Neuronal stem cell (in vitro differentiated cells): Measurements from ENCODE around the gene NR2E1.

ENCODE experiments used
- DNase-seq: peaks from one replicate; pipeline ENCODE4 v3.0.0-alpha.2; 2013; ENCODE audit warnings: low spot score
- H2AFZ ChIP-seq: one replicate; pipeline ENCODE4 v1.6.1; 2013; ENCODE audit warnings: mild to moderate bottlenecking, low read length, inconsistent platforms
- H2AK5ac ChIP-seq: 2 replicates; pipeline ENCODE4 v1.6.1; 2013; ENCODE audit warnings: low read depth, mild to moderate bottlenecking, inconsistent platforms, low read length, moderate library complexity, mixed read lengths
- H2BK120ac ChIP-seq: 2 replicates; pipeline ENCODE4 v1.6.1; 2013; ENCODE audit warnings: low read depth, mild to moderate bottlenecking, inconsistent platforms, low read length, moderate library complexity, mixed read lengths
- H2BK12ac ChIP-seq: one replicate; pipeline ENCODE4 v1.6.1; 2013; ENCODE audit warnings: low read length, inconsistent platforms
- H2BK15ac ChIP-seq: 2 replicates; pipeline ENCODE4 v1.6.1; 2013; ENCODE audit warnings: mild to moderate bottlenecking, low read length, inconsistent platforms, mixed read lengths
- H2BK5ac ChIP-seq: one replicate; pipeline ENCODE4 v1.6.1; 2013; ENCODE audit warnings: inconsistent platforms, mild to moderate bottlenecking, low read length, moderate library complexity
- H3K14ac ChIP-seq: one replicate; pipeline ENCODE4 v1.6.1; 2013; ENCODE audit warnings: low read length, inconsistent platforms
- H3K18ac ChIP-seq: 2 replicates; pipeline ENCODE4 v1.6.1; 2013; ENCODE audit warnings: low read length, inconsistent platforms
- H3K23ac ChIP-seq: 2 replicates; pipeline ENCODE4 v1.6.1; 2013; ENCODE audit warnings: low read depth, mild to moderate bottlenecking, mixed read lengths, low read length, inconsistent platforms; ENCODE audit not compliant: poor library complexity
- H3K27ac ChIP-seq: replicated peaks from 3 replicates; pipeline ENCODE4 v1.5.1; 2013; ENCODE audit warnings: low read length, inconsistent platforms
- H3K27me3 ChIP-seq, 3 experiments: 2 replicates each; pipeline ENCODE4 v1.6.1; 2013; ENCODE audit warnings: low read length in 3 of 3, mild to moderate bottlenecking in 2 of 3, inconsistent platforms in 1 of 3, low read depth in 1 of 3, mixed read lengths in 1 of 3, moderate library complexity in 1 of 3; ENCODE audit not compliant: control insufficient read depth in 3 of 3, insufficient read depth in 3 of 3
- H3K36me3 ChIP-seq, 2 donors: replicated peaks in 1 of 2; 2 replicates each; pipeline ENCODE4 v1.6.1; 2013; ENCODE audit warnings: low read length in 2 of 2; ENCODE audit not compliant: control insufficient read depth in 2 of 2, insufficient read depth in 2 of 2
- H3K4ac ChIP-seq: 2 replicates; pipeline ENCODE4 v1.6.1; 2013; ENCODE audit warnings: inconsistent platforms, mild to moderate bottlenecking, low read length, moderate library complexity
- H3K4me1 ChIP-seq, 2 donors: 1 replicate in 1 of 2; 2 replicates in 1 of 2; pipeline ENCODE4 v1.6.1; 2013; ENCODE audit warnings: low read length in 2 of 2, low read depth in 1 of 2; ENCODE audit not compliant: control insufficient read depth in 2 of 2, insufficient read depth in 1 of 2
- H3K4me2 ChIP-seq: one replicate; pipeline ENCODE4 v1.6.1; 2013; ENCODE audit warnings: mild to moderate bottlenecking, low read length, inconsistent platforms; ENCODE audit not compliant: insufficient read depth, poor library complexity, severe bottlenecking
- H3K4me3 ChIP-seq, 2 donors: 2 replicates each; pipeline ENCODE4 v1.5.1; 2013; ENCODE audit warnings: low read length in 2 of 2, mild to moderate bottlenecking in 2 of 2, inconsistent platforms in 1 of 2, moderate library complexity in 1 of 2
- H3K79me1 ChIP-seq: one replicate; pipeline ENCODE4 v1.6.1; 2013; ENCODE audit warnings: low read depth, mild to moderate bottlenecking, inconsistent platforms, low read length, moderate library complexity
- H3K9ac ChIP-seq: one replicate; pipeline ENCODE4 v1.6.1; 2013; ENCODE audit warnings: mild to moderate bottlenecking, low read depth, low read length, inconsistent platforms; ENCODE audit not compliant: poor library complexity
- H3K9me3 ChIP-seq, 2 donors: replicated peaks in 1 of 2; 2 replicates each; pipeline versions ENCODE3 to v1.6.1; 2013; ENCODE audit warnings: low read length in 2 of 2, mild to moderate bottlenecking in 2 of 2, inconsistent platforms in 1 of 2, low read depth in 1 of 2, mixed read lengths in 1 of 2, moderate library complexity in 1 of 2; ENCODE audit not compliant: control insufficient read depth in 2 of 2, insufficient read depth in 1 of 2
- H4K8ac ChIP-seq: one replicate; pipeline ENCODE4 v1.6.1; 2013; ENCODE audit warnings: low read depth, mild to moderate bottlenecking, inconsistent platforms, low read length, moderate library complexity
- H4K91ac ChIP-seq: one replicate; pipeline ENCODE4 v1.6.1; 2013; ENCODE audit warnings: low read length, low read depth, mild to moderate bottlenecking, inconsistent platforms; ENCODE audit not compliant: poor library complexity
- WGBS, 2 donors: extraction: QIAGEN DNeasy Blood & Tissue Kit; methylation state at CpG; one replicate each; pipeline ENCODE4 v1.1.7; 2013; ENCODE audit warnings: missing lambda C conversion rate in 2 of 2, mixed read lengths in 1 of 2; ENCODE audit not compliant: insufficient read length in 2 of 2, insufficient replicate concordance in 1 of 2; ENCODE audit errors: extremely low coverage in 2 of 2; 5-methylcytosine and 5-hydroxymethylcytosine counted together

NR2E1 gene

GRCh38 chr6:108164543-108164814, 1.3 kb upstream of the NR2E1 start:
- H3K4me3 ChIP-seq: peak overlapping the region in 1 of 2 donors; percentile 69

GRCh38 chr6:108164815-108165706, 761 bp upstream of the NR2E1 start:
- Histone ChIP-seq H2AFZ (peak overlapping the region; percentile 87), H3K14ac (no peak overlapping the region), H3K79me1 (no peaks in the 10 kb centered on the region), H2BK5ac (no peak overlapping the region), H3K23ac (peak overlapping the region; percentile 86), H3K4me2 (peak overlapping the region; percentile 55), H3K4me3 (peak overlapping the region in 1 of 2 donors; percentile 69), H2BK120ac (no peak overlapping the region), H2BK12ac (no peak overlapping the region), H3K9ac (no peak overlapping the region), H3K9me3 (no peaks in the 10 kb centered on the region), H3K27ac (no peak overlapping the region), H3K27me3 (peaks cover 56 to 100% (median 90%) of the 10 kb centered on the region in 3 experiments), H4K8ac (no peak overlapping the region), H3K18ac (peak overlapping the region; percentile 89), H3K4me1 (peaks cover 34 to 48% of the 10 kb centered on the region in 2 donors), H3K36me3 (no peaks in the 10 kb centered on the region), H2BK15ac (peak overlapping the region; percentile 50), H2AK5ac (peak overlapping the region; percentile 40), H3K4ac (no peak overlapping the region), H4K91ac (no peak overlapping the region)
- DNase-seq: peak; percentile 49
- no CpG with 5 or more reads among the region's 69 CpGs for WGBS, 2 donors

More at GRCh38 chr6:108164543-108164814, 1.3 kb upstream of the NR2E1 start:
- Histone ChIP-seq H3K4ac (no peak overlapping the region), H2AK5ac (peak overlapping the region; percentile 83), H3K4me2 (peak overlapping the region; percentile 55), H3K14ac (no peak overlapping the region), H3K18ac (peak overlapping the region; percentile 89), H2BK5ac (peak overlapping the region; percentile 27), H2BK120ac (no peak overlapping the region), H2BK12ac (no peak overlapping the region), H3K27me3 (peaks cover 55 to 100% (median 87%) of the 10 kb centered on the region in 3 experiments), H3K36me3 (no peaks in the 10 kb centered on the region), H4K8ac (no peak overlapping the region), H4K91ac (no peak overlapping the region), H2AFZ (peak overlapping the region; percentile 87), H3K79me1 (no peaks in the 10 kb centered on the region), H3K23ac (peak overlapping the region; percentile 86), H3K27ac (no peak overlapping the region), H3K4me1 (peaks cover 34 to 47% of the 10 kb centered on the region in 2 donors), H3K9me3 (no peaks in the 10 kb centered on the region), H3K9ac (no peak overlapping the region), H2BK15ac (peak overlapping the region; percentile 50)
- no CpG with 5 or more reads among the region's 17 CpGs for WGBS, 2 donors
- DNase-seq: no peak

GRCh38 chr6:108166664-108167448, 1.0 kb downstream of the NR2E1 start:
- Histone ChIP-seq H4K8ac (no peak overlapping the region), H3K27ac (no peak overlapping the region), H2AFZ (peak overlapping the region; percentile 87), H3K9ac (peak overlapping the region; percentile 75), H3K14ac (no peak overlapping the region), H4K91ac (no peak overlapping the region), H3K4me1 (peaks cover 34 to 50% of the 10 kb centered on the region in 2 donors), H3K23ac (peak overlapping the region; percentile 70), H2BK15ac (peak overlapping the region; percentile 64), H2BK5ac (peak overlapping the region; percentile 89), H3K9me3 (no peaks in the 10 kb centered on the region), H2BK12ac (peak overlapping the region; percentile 95), H3K4me3 (peak overlapping the region; percentile 37 to 63), H2BK120ac (peak overlapping the region; percentile 53), H3K36me3 (no peaks in the 10 kb centered on the region), H3K27me3 (peaks cover 57 to 100% (median 100%) of the 10 kb centered on the region in 3 experiments), H3K18ac (peak overlapping the region; percentile 98), H3K4me2 (peak overlapping the region; percentile 55), H2AK5ac (peak overlapping the region; percentile 36), H3K4ac (no peak overlapping the region), H3K79me1 (no peaks in the 10 kb centered on the region)
- DNase-seq: no peak
- WGBS, 2 donors: no CpG with 5 or more reads among the region's 58 CpGs
